RWPE2 (cell line): Measurements from ENCODE around the gene NKAIN2.
"Not testable (repeated sequence)": the region's sequence is repeated elsewhere in the genome, so short reads cannot be mapped to it uniquely, and the experiment has no call there.

Experiments
- ATAC-seq: fragments of 200-7000 bp; cut with Tn5 transposase; 3 replicates; pipeline ENCODE4 v1.9.1; 2021; ENCODE audit warnings: low read depth
- DNase-seq: peaks from one replicate; pipeline ENCODE4 v3.0.0-alpha.2; 2020; ENCODE audit warnings: low spot score
- H3K27ac ChIP-seq: fragments of 450-650 bp; 2 replicates; pipeline ENCODE4 v1.5.1; 2017; ENCODE audit warnings: mild to moderate bottlenecking; ENCODE audit not compliant: poor library complexity, severe bottlenecking
- H3K27me3 ChIP-seq: fragments of 250-450 bp; sonication (Bioruptor Pico); 2 replicates; pipeline ENCODE4 v1.5.1; 2021; ENCODE audit warnings: mild to moderate bottlenecking, moderate library complexity; ENCODE audit not compliant: insufficient read depth, poor library complexity, severe bottlenecking
- H3K36me3 ChIP-seq: fragments of 250-450 bp; sonication (Bioruptor Pico); 2 replicates; pipeline ENCODE4 v1.5.1; 2020; ENCODE audit warnings: low read depth, mild to moderate bottlenecking, moderate library complexity
- H3K4me1 ChIP-seq: fragments of 250-450 bp; sonication (Bioruptor Pico); 2 replicates; pipeline ENCODE4 v1.5.1; 2021; ENCODE audit warnings: mild to moderate bottlenecking, moderate library complexity; ENCODE audit not compliant: insufficient read depth, poor library complexity, severe bottlenecking
- H3K4me3 ChIP-seq: fragments of 250-450 bp; sonication (Bioruptor Pico); 2 replicates; pipeline ENCODE4 v1.5.1; 2021; ENCODE audit warnings: mild to moderate bottlenecking, moderate library complexity; ENCODE audit not compliant: severe bottlenecking
- H3K9me3 ChIP-seq: fragments of 250-450 bp; sonication (Bioruptor Pico); 2 replicates; pipeline ENCODE4 v1.5.1; 2021; ENCODE audit warnings: mild to moderate bottlenecking, moderate library complexity; ENCODE audit not compliant: severe bottlenecking
- CTCF ChIP-seq: fragments of 450-650 bp; IDR thresholded peaks from one replicate; pipeline ENCODE4 v1.5.1; 2017; ENCODE audit warnings: mild to moderate bottlenecking, moderate library complexity; ENCODE audit not compliant: poor library complexity, severe bottlenecking

The NKAIN2 gene

DNA sequence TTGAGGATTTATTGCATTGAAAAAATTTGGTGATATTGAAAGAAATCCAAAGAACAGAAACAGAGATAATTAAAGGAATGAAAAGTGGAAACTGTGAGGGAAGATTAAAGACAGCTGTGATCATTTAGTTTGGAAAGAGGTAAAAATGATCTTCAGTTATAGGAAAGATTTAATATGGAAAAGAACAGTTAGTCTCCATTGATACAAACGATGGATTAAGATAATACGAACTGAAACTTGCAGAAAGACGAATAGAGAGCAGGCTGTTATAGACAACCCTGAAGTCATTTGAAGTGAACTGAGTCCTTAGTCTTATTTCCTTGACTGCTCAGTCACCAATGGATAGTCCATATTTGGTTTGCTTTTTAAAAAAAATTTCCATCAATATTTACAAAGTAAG, 360.0 kb downstream of the NKAIN2 start:
- H3K27me3 ChIP-seq: no peaks in the 10 kb centered on the region
- no peak overlapping the region for H3K4me3 ChIP-seq
- H3K27ac ChIP-seq: no peak overlapping the region
- ATAC-seq (no peak), DNase-seq (no peak)
- no peaks in the 10 kb centered on the region for H3K4me1 ChIP-seq
- TF ChIP-seq CTCF: no peak
- H3K9me3 ChIP-seq: no peaks in the 10 kb centered on the region
- no peaks in the 10 kb centered on the region for H3K36me3 ChIP-seq

DNA sequence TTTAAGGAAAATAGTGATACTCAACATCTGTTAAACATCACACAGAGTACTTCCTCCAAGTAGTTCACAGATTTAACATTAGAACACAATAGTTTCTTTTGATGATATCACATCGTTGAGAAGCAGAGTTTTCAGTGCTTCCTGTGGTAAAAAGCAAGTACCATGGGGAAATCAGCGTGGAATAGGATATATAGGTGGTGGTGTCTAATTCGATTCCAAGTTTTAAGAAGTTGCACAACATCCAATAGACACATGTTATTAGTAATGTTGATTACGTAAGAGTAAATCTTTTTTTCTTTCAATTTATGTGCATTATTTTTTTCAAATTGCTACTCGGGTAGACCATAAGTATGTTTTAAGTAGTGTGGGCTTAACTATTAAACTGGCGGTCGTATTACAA, 360.7 kb downstream of the NKAIN2 start:
- DNase-seq (no peak), ATAC-seq (no peak)
- Histone ChIP-seq H3K27ac (no peak overlapping the region), H3K4me3 (no peak overlapping the region), H3K9me3 (no peaks in the 10 kb centered on the region), H3K36me3 (no peaks in the 10 kb centered on the region), H3K4me1 (no peaks in the 10 kb centered on the region), H3K27me3 (no peaks in the 10 kb centered on the region)
- TF ChIP-seq CTCF: no peak

DNA sequence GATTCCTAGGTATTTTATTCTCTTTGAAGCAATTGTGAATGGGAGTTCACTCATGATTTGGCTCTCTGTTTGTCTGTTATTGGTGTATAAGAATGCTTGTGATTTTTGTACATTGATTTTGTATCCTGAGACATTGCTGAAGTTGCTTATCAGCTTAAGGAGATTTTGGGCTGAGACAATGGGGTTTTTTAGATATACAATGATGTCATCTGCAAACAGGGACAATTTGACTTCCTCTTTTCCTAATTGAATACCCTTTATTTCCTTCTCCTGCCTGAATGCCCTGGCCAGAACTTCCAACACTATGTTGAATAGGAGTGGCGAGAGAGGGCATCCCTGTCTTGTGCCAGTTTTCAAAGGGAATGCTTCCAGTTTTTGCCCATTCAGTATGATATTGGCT, 363.6 kb downstream of the NKAIN2 start:
- not testable (repeated sequence) for H3K4me1 ChIP-seq, H3K27me3 ChIP-seq, H3K36me3 ChIP-seq, DNase-seq, H3K9me3 ChIP-seq, H3K27ac ChIP-seq, H3K4me3 ChIP-seq, ATAC-seq

DNA sequence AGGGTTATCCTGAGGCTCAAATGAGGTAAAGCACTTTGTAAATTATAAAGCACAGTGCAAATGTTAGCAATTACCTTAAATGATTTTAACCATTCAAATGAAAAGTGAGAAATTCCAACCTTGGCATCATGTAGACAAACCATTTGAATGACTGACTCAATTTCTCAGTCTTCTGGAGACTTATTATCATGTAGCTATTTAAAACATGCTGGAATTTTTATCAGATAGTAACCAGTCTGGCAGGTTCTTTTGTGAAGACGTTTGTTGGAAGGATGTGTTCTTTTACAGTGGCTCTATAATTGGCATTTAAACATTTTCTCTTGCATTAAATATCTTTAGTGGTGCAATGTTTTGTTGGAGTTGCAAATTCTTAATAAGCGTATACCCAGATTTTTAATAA, 386.6 kb downstream of the NKAIN2 start:
- no peak for TF ChIP-seq CTCF
- ATAC-seq (no peak; the same call in 2 of the 3 replicates), DNase-seq (no peak)
- H3K4me3 ChIP-seq: no peak overlapping the region
- no peaks in the 10 kb centered on the region for H3K36me3 ChIP-seq
- H3K4me1 ChIP-seq: no peaks in the 10 kb centered on the region
- H3K27ac ChIP-seq: no peak overlapping the region
- H3K9me3 ChIP-seq: no peaks in the 10 kb centered on the region
- no peaks in the 10 kb centered on the region for H3K27me3 ChIP-seq

- TF ChIP-seq CTCF: no peak
These were observed 389.5 kb downstream of the NKAIN2 start for GRCh38 chr6:124193132-124193531.

More at GRCh38 chr6:124193132-124193531, 389.5 kb downstream of the NKAIN2 start:
- Histone ChIP-seq H3K27me3 (no peaks in the 10 kb centered on the region), H3K4me3 (no peak overlapping the region), H3K4me1 (no peaks in the 10 kb centered on the region), H3K36me3 (no peaks in the 10 kb centered on the region), H3K9me3 (no peaks in the 10 kb centered on the region), H3K27ac (no peak overlapping the region)
- DNase-seq: no peak
- ATAC-seq: no peak
